Mammary epithelial cell (primary cell): ENCODE measurements around the gene SIGLEC14.

ENCODE experiments used
- CTCF ChIP-seq, 2 donors: IDR thresholded peaks in 1 of 2; conservative IDR thresholded peaks in 1 of 2; 2 replicates each; pipeline ENCODE4 v1.5.1; 2011 to 2012; ENCODE audit warnings: inconsistent platforms in 2 of 2, low read length in 2 of 2, mild to moderate bottlenecking in 2 of 2, control low read depth in 1 of 2, low read depth in 1 of 2; ENCODE audit not compliant: insufficient read depth in 1 of 2; ENCODE audit errors: extremely low read depth in 1 of 2
- EZH2 ChIP-seq: IDR thresholded peaks from 2 replicates; pipeline ENCODE4 v1.6.1; 2012; ENCODE audit warnings: low read length, inconsistent platforms, borderline replicate concordance

- TF ChIP-seq CTCF (conservative IDR thresholded peaks at IDR 0.05 in 1 of 2, IDR thresholded peaks at IDR 0.05 in 1 of 2; ENCODE audit: extremely low read depth in 1 of 2, insufficient read depth in 1 of 2, low read depth in 1 of 2, low read length in 2 of 2) (no peak), EZH2 (no peak)
These were observed 45.8 kb upstream of the SIGLEC14 start for GRCh38 chr19:51692468-51692867.
